Measurements from ENCODE around the gene C2orf92. TPM values are rescaled to one million over a fixed set of nuclear protein-coding genes. Genes with fewer than 3 reads are reported as not detected.

Gene C2orf92
- polyA plus RNA-seq, 3 donors from 2014 or later: 0.37 TPM; not detected in 2

DNA sequence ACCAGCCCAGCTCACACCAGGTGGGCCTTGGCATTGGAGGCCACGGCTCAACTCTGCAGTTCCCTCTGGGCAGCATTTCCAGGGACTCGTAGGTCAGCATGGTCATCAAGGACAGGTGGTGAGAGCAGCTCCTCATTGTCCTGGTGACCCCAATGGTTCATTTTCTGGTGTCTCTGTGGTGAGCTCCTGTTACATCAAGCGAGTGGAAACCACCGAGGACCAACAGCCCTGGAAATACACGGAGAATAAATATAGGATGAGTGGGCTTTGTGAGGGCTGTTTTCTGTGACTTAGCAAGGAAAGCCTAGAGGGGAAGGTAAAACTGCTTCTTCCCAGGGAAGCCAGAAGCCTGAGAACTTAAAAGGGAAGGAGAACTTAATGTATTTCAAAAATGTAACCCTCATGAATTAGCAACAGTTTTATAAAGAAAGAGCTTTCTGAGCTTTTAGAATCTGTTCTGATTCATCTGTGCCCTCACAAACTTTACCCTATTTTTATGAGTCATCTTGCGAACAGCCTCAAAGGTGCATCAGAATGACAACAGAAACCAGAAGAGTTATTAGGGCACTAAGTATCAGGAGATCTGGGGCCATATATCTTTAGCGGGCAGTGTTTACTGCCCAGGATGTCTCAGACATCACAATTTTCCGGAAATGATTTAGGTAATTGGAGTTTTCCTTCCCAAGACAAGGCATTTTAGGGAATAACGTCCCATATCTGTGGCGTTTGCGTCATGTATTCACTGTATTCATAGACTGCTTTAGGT, 18.7 kb downstream of the C2orf92 start:
- Mint-ChIP-seq H3K4me3 (no peak overlapping the region), H3K9me3 (no peaks in the 10 kb centered on the region), H3K36me3 (no peaks in the 10 kb centered on the region), H3K27ac (no peak overlapping the region), H3K4me1 (no peaks in the 10 kb centered on the region), H3K27me3 (ENCODE audit: low read depth in 3 of 3) (peaks cover 0 to 5% (median 0%) of the 10 kb centered on the region in 3 donors)
- DNase-seq: no peak

GRCh38 chr2:97691166-97691565, 21.7 kb downstream of the C2orf92 start:
- H3K4me3 Mint-ChIP-seq: no peak overlapping the region
- no peak for DNase-seq
- no peaks in the 10 kb centered on the region for H3K9me3 Mint-ChIP-seq
- H3K4me1 Mint-ChIP-seq: no peaks in the 10 kb centered on the region
- H3K27me3 Mint-ChIP-seq (ENCODE audit: low read depth in 3 of 3): peaks cover 0 to 9% (median 0%) of the 10 kb centered on the region in 3 donors
- no peak overlapping the region for H3K27ac Mint-ChIP-seq
- no peaks in the 10 kb centered on the region for H3K36me3 Mint-ChIP-seq

DNA sequence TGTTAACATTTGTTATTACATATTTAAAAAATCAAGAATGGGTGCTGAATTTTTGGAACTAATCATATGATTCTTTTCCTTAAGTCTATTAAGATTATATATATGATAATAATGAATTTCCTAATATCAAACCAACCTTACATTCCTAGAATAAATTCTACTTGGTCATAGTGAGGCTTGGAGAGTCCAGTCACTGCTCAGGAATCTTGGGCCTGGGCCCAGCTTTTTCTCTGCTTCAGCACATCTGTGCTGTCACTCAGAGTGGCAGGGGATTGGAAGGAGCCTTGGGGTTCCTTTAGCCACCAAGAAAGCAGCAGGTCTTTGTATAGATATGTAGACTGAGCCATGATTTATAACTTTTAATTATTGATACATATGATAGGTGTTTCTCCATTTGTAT, 24.0 kb downstream of the C2orf92 start:
- peaks cover 4 to 6% of the 10 kb centered on the region in 2 donors for H3K4me1 Mint-ChIP-seq
- H3K36me3 Mint-ChIP-seq: no peaks in the 10 kb centered on the region
- DNase-seq: no peak
- H3K4me3 Mint-ChIP-seq: no peak overlapping the region
- H3K27me3 Mint-ChIP-seq (ENCODE audit: low read depth in 3 of 3): peaks cover 0 to 5% (median 0%) of the 10 kb centered on the region in 3 donors
- no peak overlapping the region for H3K27ac Mint-ChIP-seq
- H3K9me3 Mint-ChIP-seq: no peaks in the 10 kb centered on the region

DNA sequence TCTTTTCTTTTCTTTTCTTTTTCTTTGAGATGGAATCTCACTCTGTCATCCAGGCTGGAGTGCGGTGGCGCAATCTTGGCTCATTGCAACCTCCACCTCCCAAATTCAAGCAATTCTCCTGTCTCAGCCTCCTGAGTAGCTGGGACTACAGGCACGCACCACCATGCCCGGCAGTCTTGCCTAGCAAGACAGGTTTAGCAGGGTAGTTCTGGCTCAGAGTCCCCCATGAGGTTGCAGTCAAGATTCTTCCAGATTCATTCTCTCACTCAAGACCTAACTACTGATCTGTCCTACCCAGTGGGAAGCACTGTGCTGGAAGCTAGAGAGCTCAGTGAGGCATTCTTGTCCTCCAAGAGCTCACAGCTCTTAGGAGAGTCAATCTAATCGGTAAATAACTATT, 26.2 kb downstream of the C2orf92 start:
- no peak for DNase-seq
- H3K36me3 Mint-ChIP-seq: no peaks in the 10 kb centered on the region
- peaks cover 0 to 5% (median 2%) of the 10 kb centered on the region in 3 donors for H3K27me3 Mint-ChIP-seq (ENCODE audit: low read depth in 3 of 3)
- H3K4me3 Mint-ChIP-seq: no peak overlapping the region
- no peak overlapping the region for H3K27ac Mint-ChIP-seq
- peaks cover 6 to 9% of the 10 kb centered on the region in 2 donors for H3K4me1 Mint-ChIP-seq
- no peaks in the 10 kb centered on the region for H3K9me3 Mint-ChIP-seq

GRCh38 chr2:97697252-97698235, 28.0 kb downstream of the C2orf92 start:
- Mint-ChIP-seq H3K4me3 (peak overlapping the region in 2 of 5 donors; percentile 3 to 5), H3K27ac (no peak overlapping the region)

GRCh38 chr2:97698530-97698929, 29.0 kb downstream of the C2orf92 start:
- Mint-ChIP-seq H3K9me3 (no peaks in the 10 kb centered on the region), H3K4me1 (peaks cover 6 to 11% of the 10 kb centered on the region in 2 donors), H3K4me3 (no peak overlapping the region), H3K27ac (no peak overlapping the region), H3K36me3 (no peaks in the 10 kb centered on the region), H3K27me3 (ENCODE audit: low read depth in 3 of 3) (peaks cover 0 to 4% (median 3%) of the 10 kb centered on the region in 3 donors)
- DNase-seq: no peak

More at GRCh38 chr2:97697252-97698235, 28.0 kb downstream of the C2orf92 start:
- H3K36me3 Mint-ChIP-seq: no peaks in the 10 kb centered on the region
- peaks cover 0 to 4% (median 3%) of the 10 kb centered on the region in 3 donors for H3K27me3 Mint-ChIP-seq (ENCODE audit: low read depth in 3 of 3)
- peak; percentile 82 to 86 (median 83) for DNase-seq
- no peaks in the 10 kb centered on the region for H3K9me3 Mint-ChIP-seq
- peaks cover 6 to 11% of the 10 kb centered on the region in 2 donors for H3K4me1 Mint-ChIP-seq

DNA sequence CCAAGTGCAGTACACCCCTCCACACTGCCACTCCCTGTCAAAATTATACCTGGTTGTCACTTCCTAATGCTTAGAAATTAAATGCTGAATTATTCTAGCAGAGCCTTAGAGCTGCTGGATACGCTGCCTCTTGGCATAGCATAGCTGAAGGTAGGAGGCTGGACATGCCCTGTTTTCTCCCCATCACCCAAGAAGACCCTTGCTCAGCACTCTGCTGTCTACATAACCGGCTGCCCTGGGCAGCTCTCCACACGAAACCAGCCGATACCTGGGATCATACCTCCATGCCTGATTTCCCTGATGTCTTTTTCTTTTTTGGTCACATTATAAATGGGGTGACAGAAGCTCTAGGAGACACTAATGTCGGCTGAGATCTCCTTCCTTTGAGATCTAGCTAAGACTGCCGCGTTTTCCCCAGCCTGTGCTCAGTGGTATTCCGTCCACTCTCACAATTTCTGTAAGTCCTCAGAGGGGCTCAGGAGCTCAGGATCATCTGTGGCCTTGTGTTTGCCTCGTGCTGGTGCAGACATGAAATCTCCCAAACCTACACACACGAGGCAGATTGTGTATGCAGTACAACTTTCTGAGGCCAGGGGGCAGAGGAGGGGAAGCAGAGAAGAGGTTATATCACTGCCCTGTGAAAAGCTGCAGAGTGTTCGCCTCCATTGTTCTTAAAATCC, 30.4 kb downstream of the C2orf92 start:
- Mint-ChIP-seq H3K4me1 (peaks cover 6 to 11% of the 10 kb centered on the region in 2 donors), H3K36me3 (no peaks in the 10 kb centered on the region), H3K4me3 (no peak overlapping the region), H3K9me3 (no peaks in the 10 kb centered on the region), H3K27ac (no peak overlapping the region), H3K27me3 (ENCODE audit: low read depth in 3 of 3) (peaks cover 0 to 4% (median 0%) of the 10 kb centered on the region in 3 donors)
- peak; percentile 52 to 64 (median 56) for DNase-seq

DNA sequence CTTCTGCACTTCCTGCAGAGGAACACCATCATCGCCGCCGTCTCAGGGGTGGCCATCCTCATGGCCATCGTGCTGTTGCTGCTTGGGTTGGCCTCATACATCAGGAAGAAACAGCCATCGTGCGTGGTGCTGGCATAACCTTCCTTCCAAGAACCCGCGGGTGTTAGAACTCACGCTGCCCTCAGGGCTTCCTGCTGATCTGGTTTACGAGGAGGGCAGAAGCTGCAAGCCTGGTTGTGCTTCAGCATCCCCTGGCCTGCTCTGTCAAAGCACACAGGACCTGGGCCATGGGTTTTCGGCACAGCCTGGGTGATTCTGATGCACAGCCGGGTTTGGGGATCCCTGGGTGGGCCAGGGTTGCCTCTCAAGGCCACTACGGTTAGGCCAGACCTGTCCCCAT, 31.7 kb downstream of the C2orf92 start:
- Mint-ChIP-seq H3K4me1 (peaks cover 6 to 11% of the 10 kb centered on the region in 2 donors), H3K4me3 (no peak overlapping the region), H3K27ac (no peak overlapping the region), H3K36me3 (no peaks in the 10 kb centered on the region), H3K9me3 (no peaks in the 10 kb centered on the region), H3K27me3 (ENCODE audit: low read depth in 3 of 3) (peaks cover 0 to 4% (median 0%) of the 10 kb centered on the region in 3 donors)
- no peak for DNase-seq

GRCh38 chr2:97701851-97702465, 32.4 kb downstream of the C2orf92 start:
- peaks cover 5 to 10% of the 10 kb centered on the region in 2 donors for H3K4me1 Mint-ChIP-seq
- DNase-seq: no peak
- no peak overlapping the region for H3K4me3 Mint-ChIP-seq
- H3K9me3 Mint-ChIP-seq: no peaks in the 10 kb centered on the region
- H3K27ac Mint-ChIP-seq: no peak overlapping the region
- no peaks in the 10 kb centered on the region for H3K36me3 Mint-ChIP-seq
- peaks cover 0 to 4% (median 0%) of the 10 kb centered on the region in 3 donors for H3K27me3 Mint-ChIP-seq (ENCODE audit: low read depth in 3 of 3)

DNA sequence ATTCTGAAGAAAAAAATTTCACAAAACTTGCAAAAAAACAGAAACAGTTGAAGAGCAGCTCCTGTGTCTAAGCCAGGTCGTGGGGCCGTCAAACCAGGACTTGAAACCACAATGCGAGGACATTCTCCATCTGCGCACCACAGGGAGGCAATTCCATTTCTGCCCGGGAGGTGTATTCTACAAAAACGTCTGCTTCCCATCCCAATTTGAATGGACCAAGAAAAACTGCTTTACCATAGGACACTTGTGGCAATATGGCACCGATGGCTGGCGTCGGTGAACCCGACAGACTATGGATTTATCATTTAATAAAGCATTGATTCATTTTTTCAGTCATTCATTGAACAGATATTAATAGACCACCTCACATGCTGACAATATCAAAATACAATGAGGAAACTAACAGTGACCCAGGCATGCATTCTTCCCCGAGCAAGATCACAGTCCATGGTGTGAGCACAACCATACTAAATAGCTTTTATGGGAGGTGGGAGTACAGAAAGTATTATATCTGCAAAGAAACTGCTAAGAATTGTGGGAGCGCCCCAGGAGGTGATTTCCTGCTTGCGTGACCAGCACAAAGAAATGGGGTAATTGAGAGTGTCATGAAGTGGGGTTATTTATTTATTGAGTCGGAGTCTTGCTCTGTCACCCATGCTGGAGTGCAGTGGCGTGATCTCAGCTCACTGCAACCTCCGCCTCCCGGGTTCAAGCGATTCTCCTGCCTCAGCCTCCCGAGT, 33.4 kb downstream of the C2orf92 start:
- Mint-ChIP-seq H3K4me3 (no peak overlapping the region), H3K27ac (no peak overlapping the region), H3K9me3 (no peaks in the 10 kb centered on the region), H3K27me3 (ENCODE audit: low read depth in 3 of 3) (peaks cover 0 to 4% (median 0%) of the 10 kb centered on the region in 3 donors), H3K36me3 (no peaks in the 10 kb centered on the region), H3K4me1 (peaks cover 0 to 7% of the 10 kb centered on the region in 2 donors)
- DNase-seq: no peak

GRCh38 chr2:97703741-97704140, 34.2 kb downstream of the C2orf92 start:
- Mint-ChIP-seq H3K36me3 (no peaks in the 10 kb centered on the region), H3K27me3 (ENCODE audit: low read depth in 3 of 3) (peaks cover 0 to 4% (median 0%) of the 10 kb centered on the region in 3 donors), H3K4me1 (peaks cover 0 to 7% of the 10 kb centered on the region in 2 donors), H3K9me3 (no peaks in the 10 kb centered on the region), H3K4me3 (no peak overlapping the region), H3K27ac (no peak overlapping the region)
- no peak for DNase-seq

- H3K27me3 Mint-ChIP-seq (ENCODE audit: low read depth in 3 of 3): peaks cover 0 to 2% (median 2%) of the 10 kb centered on the region in 3 donors
- no peak for DNase-seq
- peaks cover 6 to 10% of the 10 kb centered on the region in 2 donors for H3K4me1 Mint-ChIP-seq
- H3K9me3 Mint-ChIP-seq: no peaks in the 10 kb centered on the region
- H3K4me3 Mint-ChIP-seq: no peak overlapping the region
- no peak overlapping the region for H3K27ac Mint-ChIP-seq
- H3K36me3 Mint-ChIP-seq: peaks cover 0 to 1% (median 1%) of the 10 kb centered on the region in 3 donors
Observed at GRCh38 chr2:97704989-97705388, 35.5 kb downstream of the C2orf92 start.
